Endothelial cell of umbilical vein (primary cell): Measurements from ENCODE around the gene ADIPOR2.

ENCODE experiments used
- EZH2 ChIP-seq: IDR thresholded peaks from 2 replicates; pipeline ENCODE4 v1.6.1; 2012; ENCODE audit warnings: borderline replicate concordance, low read depth, mild to moderate bottlenecking, moderate library complexity, low read length, inconsistent platforms; ENCODE audit not compliant: severe bottlenecking
- FOS ChIP-seq: IDR thresholded peaks from 2 replicates; pipeline ENCODE4 v1.6.1; 2011; ENCODE audit warnings: mild to moderate bottlenecking, low read length, moderate library complexity, borderline replicate concordance; ENCODE audit not compliant: insufficient read depth
- GATA2 ChIP-seq: IDR thresholded peaks from 2 replicates; pipeline ENCODE4 v1.7.0; 2011; ENCODE audit warnings: low read depth, mild to moderate bottlenecking, moderate library complexity, mixed read lengths, low read length; ENCODE audit not compliant: insufficient read length, insufficient read depth
- JUN ChIP-seq: IDR thresholded peaks from 2 replicates; pipeline ENCODE4 v1.6.1; 2011; ENCODE audit warnings: borderline replicate concordance, low read depth; ENCODE audit not compliant: insufficient read length, insufficient read depth
- POLR2A ChIP-seq: IDR thresholded peaks from 2 replicates; pipeline ENCODE4 v1.6.1; 2012; ENCODE audit warnings: low read depth, mild to moderate bottlenecking, control low read depth, low read length
- POLR2AphosphoS5 ChIP-seq: IDR thresholded peaks from 2 replicates; pipeline ENCODE4 v1.6.1; 2012; ENCODE audit warnings: low read depth, mild to moderate bottlenecking, control low read depth, low read length, moderate library complexity; ENCODE audit not compliant: insufficient read depth
- TF ChIP-seq, protein P1 (sequence below), 2 donors: IDR thresholded peaks; 1 replicate in 1 of 2; 2 replicates in 1 of 2; pipeline ENCODE4 v1.5.1; 2011; ENCODE audit warnings: low read length in 2 of 2, mild to moderate bottlenecking in 2 of 2, moderate library complexity in 2 of 2, control low read depth in 1 of 2, inconsistent platforms in 1 of 2, low read depth in 1 of 2; ENCODE audit not compliant: insufficient read depth in 1 of 2; ENCODE audit errors: extremely low read depth in 1 of 2
- TF ChIP-seq, protein P2 (sequence below): IDR thresholded peaks from 2 replicates; pipeline ENCODE4 v1.6.1; 2011; ENCODE audit not compliant: insufficient read depth, insufficient read length

DNA sequence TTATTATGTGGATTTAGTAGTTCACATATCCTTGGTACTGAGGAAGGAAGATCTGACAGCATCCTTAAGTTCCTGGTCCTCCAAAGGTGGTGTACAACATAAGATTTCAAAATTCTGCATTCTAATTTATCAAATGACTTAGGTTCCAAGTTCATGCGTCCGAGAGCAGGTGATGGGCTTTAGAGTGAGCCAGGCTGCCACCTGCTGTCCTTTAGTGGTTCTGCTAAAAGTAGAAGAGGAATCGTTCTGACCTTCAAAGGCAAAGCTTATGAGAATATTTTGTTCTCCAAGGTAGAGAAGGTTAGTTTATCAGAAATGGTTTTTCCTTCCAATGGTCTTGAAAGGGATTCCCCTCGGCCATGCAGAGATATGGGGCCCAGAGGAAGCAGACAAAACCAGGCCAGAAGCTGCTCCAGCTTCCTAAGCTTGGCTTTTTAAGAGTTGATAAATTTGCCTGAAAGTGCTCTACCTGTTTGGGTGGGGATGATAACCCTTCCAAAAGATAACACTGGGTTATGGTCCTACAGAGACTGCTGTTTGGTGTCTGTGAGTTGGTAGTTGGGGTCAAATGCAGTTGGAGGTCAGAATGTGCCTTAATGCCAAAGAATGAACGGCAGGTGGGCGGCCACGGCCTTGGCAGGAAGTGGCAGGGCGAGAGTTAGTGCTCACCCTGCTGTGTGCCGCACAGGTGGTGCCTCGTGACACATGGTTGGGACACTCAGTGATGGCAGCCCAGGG, 100.4 kb downstream of the ADIPOR2 start:
- TF ChIP-seq POLR2AphosphoS5 (no peak), POLR2A (no peak), EZH2 (no peak), JUN (no peak), GATA2 (no peak), FOS (no peak)
- TF ChIP-seq, protein P1, sequence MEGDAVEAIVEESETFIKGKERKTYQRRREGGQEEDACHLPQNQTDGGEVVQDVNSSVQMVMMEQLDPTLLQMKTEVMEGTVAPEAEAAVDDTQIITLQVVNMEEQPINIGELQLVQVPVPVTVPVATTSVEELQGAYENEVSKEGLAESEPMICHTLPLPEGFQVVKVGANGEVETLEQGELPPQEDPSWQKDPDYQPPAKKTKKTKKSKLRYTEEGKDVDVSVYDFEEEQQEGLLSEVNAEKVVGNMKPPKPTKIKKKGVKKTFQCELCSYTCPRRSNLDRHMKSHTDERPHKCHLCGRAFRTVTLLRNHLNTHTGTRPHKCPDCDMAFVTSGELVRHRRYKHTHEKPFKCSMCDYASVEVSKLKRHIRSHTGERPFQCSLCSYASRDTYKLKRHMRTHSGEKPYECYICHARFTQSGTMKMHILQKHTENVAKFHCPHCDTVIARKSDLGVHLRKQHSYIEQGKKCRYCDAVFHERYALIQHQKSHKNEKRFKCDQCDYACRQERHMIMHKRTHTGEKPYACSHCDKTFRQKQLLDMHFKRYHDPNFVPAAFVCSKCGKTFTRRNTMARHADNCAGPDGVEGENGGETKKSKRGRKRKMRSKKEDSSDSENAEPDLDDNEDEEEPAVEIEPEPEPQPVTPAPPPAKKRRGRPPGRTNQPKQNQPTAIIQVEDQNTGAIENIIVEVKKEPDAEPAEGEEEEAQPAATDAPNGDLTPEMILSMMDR (IDR thresholded peaks at IDR 0.05; ENCODE audit: extremely low read depth in 1 of 2, insufficient read depth in 1 of 2, low read depth in 1 of 2, low read length in 2 of 2): peak; percentile 66 to 70
- TF ChIP-seq, protein P2, sequence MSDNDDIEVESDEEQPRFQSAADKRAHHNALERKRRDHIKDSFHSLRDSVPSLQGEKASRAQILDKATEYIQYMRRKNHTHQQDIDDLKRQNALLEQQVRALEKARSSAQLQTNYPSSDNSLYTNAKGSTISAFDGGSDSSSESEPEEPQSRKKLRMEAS: no peak
